HT-29 (cell line): ENCODE results near the gene ZRANB2. TPM values are rescaled to one million over a fixed set of nuclear protein-coding genes. Genes with fewer than 3 reads are reported as not detected.

Source experiments
- DNase-seq: peaks from one replicate; pipeline ENCODE4 v3.0.0-alpha.2; 2015; ENCODE audit warnings: low spot score
- total RNA-seq: library from RNA; depleted of rRNA; stranded (reverse); fragments of >200 nt; shearing (Covaris generic); gene quantifications from 2 replicates; pipeline ENCODE4 v1.2.3, GENCODE V29; 2014

The ZRANB2 gene
- total RNA-seq, 1 experiment from 2014 or later = 18.0 TPM

GRCh38 chr1:71071720-71072119 lies 9.1 kb downstream of the ZRANB2 start:
- no peak for DNase-seq

- DNase-seq = no peak
Observed at GRCh38 chr1:71068325-71069240, 12.3 kb downstream of the ZRANB2 start.

GRCh38 chr1:71054791-71055190 lies 26.0 kb downstream of the ZRANB2 start:
- DNase-seq = no peak

GRCh38 chr1:71054281-71054731 lies 26.5 kb downstream of the ZRANB2 start:
- DNase-seq = no peak

- DNase-seq = no peak
Observed at GRCh38 chr1:71053758-71054157, 27.1 kb downstream of the ZRANB2 start.

GRCh38 chr1:71053146-71053545 lies 27.7 kb downstream of the ZRANB2 start:
- DNase-seq = no peak

- DNase-seq = peak; percentile 85
Observed at GRCh38 chr1:71049951-71050598, 30.8 kb downstream of the ZRANB2 start.

- no peak for DNase-seq
Observed at GRCh38 chr1:71047635-71048607, 32.9 kb downstream of the ZRANB2 start, which contains the start of gene PTGER3. Gene PTGER3, minus strand, starts transcription at chr1:71047816. Its CDS starts 239 bp downstream, at chr1:71047577.

GRCh38 chr1:71046891-71047634 lies 33.8 kb downstream of the ZRANB2 start:
- DNase-seq = no peak

GRCh38 chr1:71045463-71046028 lies 35.3 kb downstream of the ZRANB2 start:
- no peak for DNase-seq

GRCh38 chr1:71044833-71045232 lies 36.0 kb downstream of the ZRANB2 start:
- no peak for DNase-seq

- no peak for DNase-seq
Observed at GRCh38 chr1:71043065-71043464, 37.8 kb downstream of the ZRANB2 start.

- DNase-seq = no peak
Observed at GRCh38 chr1:71041806-71042205, 39.0 kb downstream of the ZRANB2 start.

GRCh38 chr1:71039661-71040262 lies 41.1 kb downstream of the ZRANB2 start:
- DNase-seq = no peak

- no peak for DNase-seq
Observed at GRCh38 chr1:71038942-71039341, 41.9 kb downstream of the ZRANB2 start.

GRCh38 chr1:71037829-71038620 lies 42.8 kb downstream of the ZRANB2 start:
- DNase-seq = no peak

GRCh38 chr1:71037066-71037465 lies 43.8 kb downstream of the ZRANB2 start:
- DNase-seq = no peak

- no peak for DNase-seq
Observed at GRCh38 chr1:71033136-71033535, 47.7 kb downstream of the ZRANB2 start.

- no peak for DNase-seq
Observed at GRCh38 chr1:71031426-71031825, 49.4 kb downstream of the ZRANB2 start.
